Measurements from ENCODE around the gene NACC1. TPM values are rescaled to one million over a fixed set of nuclear protein-coding genes. Genes with fewer than 3 reads are reported as not detected.

Gene NACC1
- total and polyA plus RNA-seq, 2 of the 13 experiments (the other 11 are each of a cell fraction or from before 2014, with no cell fraction given): 31.8 to 42.3 TPM

GRCh38 chr19:13116282-13117175 lies 1.5 kb upstream of the NACC1 start, which contains the start of gene TRMT1 (continued):
- no peak for TF ChIP-seq MTA3 (CRISPR knock-in tag; IDR thresholded peaks at IDR 0.05)
- 0 out of 2 replicates have a peak, but pooled peaks have one; percentile 47 for TF ChIP-seq ZNF569 (CRISPR knock-in tag; IDR thresholded peaks at IDR 0.05; ENCODE audit: borderline replicate concordance)
- no peak for TF ChIP-seq ZBED4 (CRISPR knock-in tag; IDR thresholded peaks at IDR 0.05; ENCODE audit: borderline replicate concordance)
- no peak for TF ChIP-seq KLF11 (CRISPR knock-in tag; IDR thresholded peaks at IDR 0.05)
- no peak for TF ChIP-seq REL (CRISPR knock-in tag; conservative IDR thresholded peaks at IDR 0.05)
- TF ChIP-seq ZNF567 (CRISPR knock-in tag; IDR thresholded peaks at IDR 0.05; ENCODE audit: borderline replicate concordance): no peak
- TF ChIP-seq PAX8 (CRISPR knock-in tag; IDR thresholded peaks at IDR 0.05; ENCODE audit: borderline replicate concordance): no peak
- no peak for TF ChIP-seq ZNF333 (CRISPR knock-in tag; IDR thresholded peaks at IDR 0.05; ENCODE audit: borderline replicate concordance)
- 0 out of 4 replicates have a peak, but pooled peaks of 1 of the 2 experiments have one; percentile 46 for TF ChIP-seq REST (IDR thresholded peaks at IDR 0.05; ENCODE audit: borderline replicate concordance in 1 of 2, low read depth in 1 of 2, low read length in 2 of 2)
- no peak for TF ChIP-seq CTCF (CRISPR knock-in tag; IDR thresholded peaks at IDR 0.05)
- no peak for TF ChIP-seq ZNF337 (CRISPR knock-in tag; IDR thresholded peaks at IDR 0.05; ENCODE audit: borderline replicate concordance, low read depth)
- TF ChIP-seq FOSL1 (CRISPR knock-in tag; IDR thresholded peaks at IDR 0.05; ENCODE audit: borderline replicate concordance): no peak
- TF ChIP-seq ZSCAN29 (CRISPR knock-in tag; conservative IDR thresholded peaks at IDR 0.05): peak; percentile 50; the same call in 1 of the 2 replicates
- peak; percentile 93 for TF ChIP-seq ZFX (CRISPR knock-in tag; IDR thresholded peaks at IDR 0.05; ENCODE audit: low read depth)
- TF ChIP-seq POLR2A (IDR thresholded peaks at IDR 0.05; ENCODE audit: insufficient read depth in 1 of 2, low read depth in 2 of 2, low read length in 2 of 2): peak; percentile 57 to 75; a peak in 3 of 4 replicates
- no peak for TF ChIP-seq SOX13 (IDR thresholded peaks at IDR 0.05)
- TF ChIP-seq SOX13 (CRISPR knock-in tag; conservative IDR thresholded peaks at IDR 0.05 in 1 of 2, IDR thresholded peaks at IDR 0.05 in 1 of 2): no peak; a peak in 1 of 4 replicates
- TF ChIP-seq SALL2 (CRISPR knock-in tag; IDR thresholded peaks at IDR 0.05): peak; percentile 81; the same call in 1 of the 2 replicates
- no peak for TF ChIP-seq CBX2 (IDR thresholded peaks at IDR 0.05; ENCODE audit: low read depth, low read length)
- no peak for TF ChIP-seq CBX2 (CRISPR knock-in tag; IDR thresholded peaks at IDR 0.05; ENCODE audit: low read depth)

All from HepG2 (cell line).